Mucosa of descending colon (tissue), 3 donors: ENCODE data around the gene RPL10. TPM values are rescaled to one million over a fixed set of nuclear protein-coding genes. Genes with fewer than 3 reads are reported as not detected.

Experiments used
- ATAC-seq: fragments of 200-7000 bp; cut with Tn5 transposase; one replicate; pipeline ENCODE4 v1.9.1; 2020; ENCODE audit warnings: mild to moderate bottlenecking, moderate library complexity
- DNase-seq, 3 donors: peaks; one replicate each; pipeline ENCODE4 v3.0.0-alpha.2; 2020
- H3K36me3 ChIP-seq: fragments of 200-600 bp; one replicate; pipeline ENCODE4 v1.8.0; 2021; ENCODE audit warnings: low read depth, mild to moderate bottlenecking
- H3K4me1 ChIP-seq: fragments of 200-600 bp; one replicate; pipeline ENCODE4 v1.8.0; 2021; ENCODE audit warnings: low read depth, mild to moderate bottlenecking
- H3K4me3 ChIP-seq: fragments of 200-600 bp; one replicate; pipeline ENCODE4 v1.8.0; 2021; ENCODE audit warnings: mild to moderate bottlenecking
- H3K9me3 ChIP-seq: fragments of 200-600 bp; one replicate; pipeline ENCODE4 v1.8.0; 2021; ENCODE audit warnings: mild to moderate bottlenecking
- CTCF ChIP-seq: fragments of 200-600 bp; IDR thresholded peaks from one replicate; pipeline ENCODE4 v1.8.0; 2022; ENCODE audit warnings: antibody characterized with exemption, mild to moderate bottlenecking
- intact Hi-C, 2 donors: fragments of 100-400 bp; cut with DNase I in 1 of 2; cut with micrococcal nuclease in 1 of 2; formaldehyde crosslinking; loops; one replicate each; pipeline versions ENCODE4 v1.11.0 to v1.11.1; 2022; cut with DNase I, micrococcal nuclease
- total RNA-seq, 3 donors: library from RNA; stranded (reverse); fragmentation: NEBNext Ultra II Directional in 2 of 3; extraction: Animal tissue kit (Norgen Biotek cat#: 25700) in 2 of 3; gene quantifications; one replicate each; pipeline versions ENCODE4 v1.2.1 to v1.2.4, GENCODE V29; 2021 to 2023
- donor health status: DM: no; HTN: no; CAD: no; lungs with moderate emphysema.
- donor health status: DM: no; HTN: no; CAD: no.
- donor health status: DM: no; HTN: yes; CAD: no.

Gene RPL10
- total RNA-seq, 3 donors from 2014 or later: 2,179 to 2,606 (median 2,424) TPM

GRCh38 chrX:154401045-154401799 is 3.0 kb downstream of the RPL10 start:
- Histone ChIP-seq H3K4me3 (no peak overlapping the region), H3K4me1 (peaks cover 4% of the 10 kb centered on the region), H3K36me3 (no peaks in the 10 kb centered on the region), H3K9me3 (no peaks in the 10 kb centered on the region)
- ATAC-seq (no peak), DNase-seq (no peak)
- intact Hi-C loops: no loop called here
- TF ChIP-seq CTCF: no peak

GRCh38 chrX:154401918-154402621 is 3.9 kb downstream of the RPL10 start:
- H3K4me1 ChIP-seq: peaks cover 4% of the 10 kb centered on the region
- ATAC-seq (no peak), DNase-seq (no peak)
- intact Hi-C loops: no loop called here
- H3K9me3 ChIP-seq: no peaks in the 10 kb centered on the region
- H3K36me3 ChIP-seq: no peaks in the 10 kb centered on the region
- no peak for TF ChIP-seq CTCF
- H3K4me3 ChIP-seq: no peak overlapping the region

GRCh38 chrX:154402622-154403127 is 4.5 kb downstream of the RPL10 start:
- intact Hi-C loops: no loop called here
- Histone ChIP-seq H3K4me1 (peaks cover 4% of the 10 kb centered on the region), H3K36me3 (no peaks in the 10 kb centered on the region), H3K4me3 (no peak overlapping the region), H3K9me3 (no peaks in the 10 kb centered on the region)
- no peak for TF ChIP-seq CTCF
- ATAC-seq (no peak), DNase-seq (no peak)

- no peak for TF ChIP-seq CTCF
- Histone ChIP-seq H3K4me3 (no peak overlapping the region), H3K4me1 (peaks cover 5% of the 10 kb centered on the region), H3K36me3 (no peaks in the 10 kb centered on the region), H3K9me3 (no peaks in the 10 kb centered on the region)
- intact Hi-C loops: no loop called here
- ATAC-seq: no peak
- DNase-seq: no peak
These were observed 5.0 kb downstream of the RPL10 start for GRCh38 chrX:154403192-154403591.

GRCh38 chrX:154403858-154404257 is 5.7 kb downstream of the RPL10 start:
- intact Hi-C loops: no loop called here
- no peak for TF ChIP-seq CTCF

More at GRCh38 chrX:154403858-154404257, 5.7 kb downstream of the RPL10 start:
- peaks cover 9% of the 10 kb centered on the region for H3K4me1 ChIP-seq
- H3K36me3 ChIP-seq: no peaks in the 10 kb centered on the region
- DNase-seq (no peak), ATAC-seq (no peak)
- no peak overlapping the region for H3K4me3 ChIP-seq
- H3K9me3 ChIP-seq: no peaks in the 10 kb centered on the region
